Stimulated activated CD4-positive, alpha-beta T cell treated with anti-CD3 and anti-CD28 coated beads, Interleukin-1b, Interleukin-23, amount 100 ng/mL, for 24 hours (primary cell): Measurements from ENCODE around the gene LRRK1.

Source experiments
- DNase-seq, 4 experiments: peaks; one replicate each; pipeline ENCODE4 v3.0.0-alpha.2; 2020; ENCODE audit warnings: low read depth in 4 of 4, low spot score in 1 of 4

LRRK1 gene

GRCh38 chr15:101039461-101039860, 120.3 kb downstream of the LRRK1 start:
- no peak for DNase-seq

- DNase-seq: no peak
These were observed 123.2 kb downstream of the LRRK1 start for GRCh38 chr15:101042320-101042719.

DNA sequence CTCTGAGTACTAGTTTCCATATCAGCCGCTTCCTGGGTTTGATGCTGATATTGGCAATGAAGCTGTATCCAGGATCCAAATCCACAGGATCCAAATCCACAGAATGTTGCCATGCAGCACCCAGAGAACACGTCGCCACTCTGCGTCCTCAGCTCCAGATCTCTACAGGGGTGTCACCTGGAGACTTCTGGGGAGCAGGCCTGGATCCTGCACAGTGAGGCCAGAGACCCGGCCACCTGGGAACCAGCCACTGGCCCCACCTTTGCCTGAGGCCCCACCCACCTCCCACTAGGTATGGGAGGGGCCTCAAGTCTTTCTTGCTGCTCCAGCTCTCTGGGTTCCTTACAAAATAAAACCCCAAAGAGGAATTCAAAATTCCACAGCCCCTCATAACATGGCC, 123.9 kb downstream of the LRRK1 start:
- DNase-seq: no peak

- DNase-seq: no peak
These were observed 124.9 kb downstream of the LRRK1 start for GRCh38 chr15:101043911-101044624.

GRCh38 chr15:101044625-101045235, 125.6 kb downstream of the LRRK1 start:
- no peak for DNase-seq

- no peak for DNase-seq
These were observed 126.1 kb downstream of the LRRK1 start for GRCh38 chr15:101045236-101045646.

DNA sequence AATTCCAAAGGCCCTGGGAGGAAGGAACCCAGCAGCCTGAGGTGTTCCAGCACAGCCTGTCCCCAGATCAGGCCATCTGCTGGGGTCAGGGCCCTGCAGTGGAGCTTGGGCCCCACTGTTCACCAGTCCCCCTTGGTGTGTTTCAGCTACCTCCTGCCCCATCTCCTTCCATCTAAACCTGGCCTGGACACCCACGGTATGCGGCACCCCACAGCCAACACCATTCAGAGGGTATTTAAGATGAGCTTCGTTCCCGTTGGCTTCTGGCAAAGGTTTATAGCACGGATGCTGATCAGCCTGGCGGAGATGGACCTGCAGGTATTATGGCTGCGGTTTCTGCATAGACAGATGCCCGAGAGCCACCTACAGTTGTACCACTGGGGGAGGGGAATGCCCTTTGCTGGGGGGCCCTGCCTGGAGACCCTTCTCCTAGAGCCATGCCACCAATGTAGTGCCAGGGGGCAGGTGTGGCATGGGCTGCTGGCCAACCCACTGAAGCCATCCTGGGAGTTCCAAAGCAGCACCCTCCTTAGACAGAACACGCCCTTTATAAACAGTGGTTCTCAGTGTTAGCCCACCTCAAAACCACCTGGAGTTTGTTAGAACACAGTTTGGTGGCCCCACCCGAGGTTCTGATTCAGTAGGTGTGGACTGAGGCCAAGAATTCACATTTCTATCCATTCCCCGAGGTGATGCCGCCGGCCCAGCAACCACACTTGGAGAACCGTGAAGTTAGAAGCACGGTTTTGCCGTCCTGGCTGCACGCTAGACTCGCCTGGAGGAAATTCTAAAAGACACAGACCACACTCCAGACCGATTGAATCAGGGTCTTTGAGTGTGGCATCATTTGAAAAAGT, 126.9 kb downstream of the LRRK1 start:
- DNase-seq: no peak

- no peak for DNase-seq
These were observed 127.7 kb downstream of the LRRK1 start for GRCh38 chr15:101046826-101047225.

- no peak for DNase-seq
These were observed 128.2 kb downstream of the LRRK1 start for GRCh38 chr15:101047301-101047781.

DNA sequence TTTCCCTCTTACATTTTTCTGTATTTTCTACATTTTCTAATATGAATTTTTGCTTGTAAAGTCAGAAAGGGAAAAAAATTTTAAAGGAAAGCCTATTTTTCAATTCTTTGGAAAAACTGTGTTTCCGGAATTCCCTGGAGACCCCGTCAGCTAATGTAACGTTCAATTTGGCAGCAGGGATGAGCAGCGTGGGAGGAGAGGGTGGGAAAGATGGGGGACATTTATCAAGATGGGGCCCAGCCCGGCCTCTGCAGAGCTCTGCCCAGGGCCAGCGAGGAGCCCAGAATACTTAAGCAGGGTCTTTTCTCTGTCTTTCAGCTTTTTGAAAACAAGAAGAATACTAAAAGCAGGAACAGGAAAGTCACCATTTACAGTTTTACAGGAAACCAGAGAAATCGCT, 129.0 kb downstream of the LRRK1 start:
- no peak for DNase-seq

DNA sequence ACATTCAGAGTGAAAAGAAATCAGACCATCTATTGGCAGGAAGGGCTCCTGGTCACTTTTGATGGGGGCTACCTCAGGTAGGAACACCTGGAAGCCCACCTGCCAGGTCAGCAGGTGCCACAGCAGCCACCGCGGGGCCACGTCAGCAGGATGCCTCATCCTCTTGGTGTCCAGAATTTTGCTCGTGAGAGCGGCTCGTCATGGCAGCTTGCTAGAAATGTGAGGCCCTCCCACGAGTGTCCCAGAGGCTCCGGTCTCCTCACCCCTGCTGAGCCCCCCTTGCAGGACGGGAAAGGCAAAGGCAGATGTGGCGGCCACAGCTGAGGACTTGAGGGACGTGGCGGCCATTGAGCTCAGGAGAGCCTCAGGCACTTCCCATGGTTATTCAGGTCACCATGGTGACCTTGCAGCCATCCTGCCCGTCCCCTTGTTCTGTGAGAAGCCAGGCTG, 129.4 kb downstream of the LRRK1 start:
- DNase-seq: no peak

DNA sequence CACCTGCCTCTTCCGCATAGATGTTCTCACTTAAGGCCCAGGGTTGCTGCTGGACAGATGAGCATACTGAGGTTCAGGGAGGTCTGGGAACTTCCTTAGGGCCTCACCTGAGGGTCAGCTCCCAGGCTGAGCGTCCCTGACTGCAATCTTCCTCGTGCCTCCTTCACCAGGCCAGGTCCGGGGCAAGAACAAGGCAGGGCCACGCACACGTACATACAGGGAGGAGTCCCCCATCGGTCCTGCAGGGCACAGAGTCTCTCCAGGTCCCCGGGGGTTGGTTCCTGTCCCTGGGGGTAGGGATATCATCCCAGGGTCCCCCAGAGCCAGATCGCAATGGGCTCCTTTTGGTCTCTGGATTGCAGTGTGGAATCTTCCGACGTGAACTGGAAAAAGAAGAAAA, 130.1 kb downstream of the LRRK1 start:
- DNase-seq: no peak

DNA sequence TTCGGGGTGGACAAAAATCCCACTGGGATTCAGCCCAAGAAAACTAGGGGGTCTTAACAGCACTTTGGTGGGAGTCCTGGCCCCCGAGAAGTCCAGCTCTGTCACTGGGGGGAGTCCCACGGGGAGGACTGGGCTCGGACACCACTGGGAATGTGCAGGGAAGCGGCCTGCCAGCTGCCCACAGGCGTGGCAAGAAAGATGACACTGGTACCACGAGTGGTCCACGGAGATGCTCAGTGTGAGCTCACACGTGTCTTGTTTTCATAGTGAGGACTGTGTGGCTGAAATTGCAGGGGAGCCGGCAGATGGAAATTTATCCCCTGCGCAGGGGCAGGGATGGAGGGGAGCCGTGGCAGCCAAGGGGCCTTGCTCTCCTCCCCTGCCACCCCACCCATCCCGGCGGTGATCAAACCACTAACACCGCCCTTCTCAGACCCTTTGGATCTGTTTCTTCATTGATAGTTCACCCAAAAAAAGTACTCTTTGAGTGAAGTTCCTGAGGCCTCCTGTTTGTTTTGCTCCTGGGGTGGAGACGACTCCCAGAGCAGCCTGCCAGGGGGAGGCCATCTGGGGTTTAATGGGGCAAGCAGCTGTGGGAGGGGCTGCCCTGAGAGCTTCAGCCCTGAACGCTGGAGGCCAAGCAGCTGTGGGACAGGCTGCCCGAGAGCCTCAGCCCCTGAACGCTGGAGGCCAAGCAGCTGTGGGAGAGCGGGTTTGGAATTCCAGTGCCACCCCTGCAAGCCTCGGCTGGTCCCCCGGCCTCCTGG, 130.9 kb downstream of the LRRK1 start:
- DNase-seq: no peak

DNA sequence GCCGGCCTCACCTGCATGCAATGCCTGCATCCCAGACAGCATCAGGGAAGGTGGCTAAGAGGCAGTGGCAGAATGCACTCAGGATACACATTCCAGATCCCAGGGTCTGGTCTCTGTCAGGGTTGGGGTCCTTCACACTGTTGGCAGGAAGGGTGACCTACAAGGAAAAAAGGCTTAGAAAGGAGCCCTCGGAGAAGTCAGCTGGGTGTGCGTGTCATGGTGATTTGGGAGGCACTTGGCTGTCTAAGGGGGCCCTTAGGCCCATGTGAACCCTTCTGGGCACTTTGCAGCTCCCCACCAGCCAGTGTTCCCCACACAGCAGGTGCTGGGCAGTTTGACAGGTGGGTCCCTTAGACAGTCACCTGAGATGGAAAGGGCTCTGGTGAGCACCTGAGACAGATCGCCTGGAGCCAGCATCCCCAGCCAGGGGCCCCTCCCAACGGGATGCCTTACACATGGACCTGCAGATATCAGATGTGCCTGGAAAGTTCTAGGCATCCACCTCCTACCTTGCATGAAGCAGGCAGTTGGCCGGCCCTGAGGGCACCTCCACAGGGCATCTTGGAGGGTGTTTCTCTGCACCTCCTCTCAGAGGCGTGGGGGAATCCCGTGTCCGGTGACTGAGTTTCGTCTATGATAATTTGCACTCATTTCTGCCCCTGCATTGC, 131.6 kb downstream of the LRRK1 start:
- no peak for DNase-seq

- DNase-seq: no peak
These were observed 132.3 kb downstream of the LRRK1 start for GRCh38 chr15:101051291-101052030.

- no peak for DNase-seq
These were observed 133.0 kb downstream of the LRRK1 start for GRCh38 chr15:101052031-101052620.

- no peak for DNase-seq
These were observed 133.5 kb downstream of the LRRK1 start for GRCh38 chr15:101052681-101053121.

- no peak for DNase-seq
These were observed 134.1 kb downstream of the LRRK1 start for GRCh38 chr15:101053261-101053660.

GRCh38 chr15:101054116-101054515, 135.0 kb downstream of the LRRK1 start:
- DNase-seq: no peak
